Measurements from ENCODE around the gene PDZD4. TPM values are rescaled to one million over a fixed set of nuclear protein-coding genes. Genes with fewer than 3 reads are reported as not detected.

The PDZD4 gene
- total RNA-seq, 2 experiments from 2014 or later = 0.83 to 1.0 TPM

- H3K27me3 Mint-ChIP-seq (ENCODE audit: low read depth) = no peaks in the 10 kb centered on the region
- intact Hi-C loops (cut with micrococcal nuclease) = no loop called here
- H3K36me3 Mint-ChIP-seq (ENCODE audit: low read depth) = no peaks in the 10 kb centered on the region
- no peak overlapping the region for H3K27ac Mint-ChIP-seq
- H3K4me3 Mint-ChIP-seq = no peak overlapping the region
- no peaks in the 10 kb centered on the region for H3K9me3 Mint-ChIP-seq
- no peaks in the 10 kb centered on the region for H3K4me1 Mint-ChIP-seq (ENCODE audit: low read depth)
- DNase-seq = no peak
- CTCF ChIA-PET = no interaction called here
Observed at GRCh38 chrX:153864561-153865320, 34.4 kb upstream of the PDZD4 start.

- H3K27me3 Mint-ChIP-seq (ENCODE audit: low read depth) = no peaks in the 10 kb centered on the region
- no peak overlapping the region for H3K27ac Mint-ChIP-seq
- H3K4me3 Mint-ChIP-seq = no peak overlapping the region
- H3K9me3 Mint-ChIP-seq = no peaks in the 10 kb centered on the region
- no peaks in the 10 kb centered on the region for H3K36me3 Mint-ChIP-seq (ENCODE audit: low read depth)
- H3K4me1 Mint-ChIP-seq (ENCODE audit: low read depth) = no peaks in the 10 kb centered on the region
- DNase-seq = no peak
- CTCF ChIA-PET = no interaction called here
- intact Hi-C loops (cut with micrococcal nuclease) = no loop called here
Observed at GRCh38 chrX:153864101-153864500, 33.8 kb upstream of the PDZD4 start.

- Mint-ChIP-seq H3K27me3 (ENCODE audit: low read depth) (no peaks in the 10 kb centered on the region), H3K9me3 (no peaks in the 10 kb centered on the region), H3K4me3 (no peak overlapping the region), H3K36me3 (ENCODE audit: low read depth) (no peaks in the 10 kb centered on the region), H3K4me1 (ENCODE audit: low read depth) (no peaks in the 10 kb centered on the region), H3K27ac (no peak overlapping the region)
- DNase-seq = no peak
- CTCF ChIA-PET = interaction anchor here (1.1 kb wide), 1 partner anchor 45 kb away, joined by 3 read pairs; no protein-coding TSS in a partner anchor
- intact Hi-C loops (cut with micrococcal nuclease) = no loop called here
Observed at GRCh38 chrX:153863251-153863991, 33.1 kb upstream of the PDZD4 start.

- no peak for DNase-seq
- no peaks in the 10 kb centered on the region for H3K27me3 Mint-ChIP-seq (ENCODE audit: low read depth)
- no peak overlapping the region for H3K27ac Mint-ChIP-seq
- peaks cover 2% of the 10 kb centered on the region for H3K4me1 Mint-ChIP-seq (ENCODE audit: low read depth)
- intact Hi-C loops (cut with micrococcal nuclease) = no loop called here
- H3K4me3 Mint-ChIP-seq = no peak overlapping the region
- CTCF ChIA-PET = interaction anchor here (1.1 kb wide), 1 partner anchor 44 kb away, joined by 3 read pairs; no protein-coding TSS in a partner anchor
- no peaks in the 10 kb centered on the region for H3K9me3 Mint-ChIP-seq
- H3K36me3 Mint-ChIP-seq (ENCODE audit: low read depth) = no peaks in the 10 kb centered on the region
Observed at GRCh38 chrX:153862369-153863250, 32.3 kb upstream of the PDZD4 start.

GRCh38 chrX:153861733-153862310 lies 31.5 kb upstream of the PDZD4 start:
- Mint-ChIP-seq H3K4me3 (no peak overlapping the region), H3K4me1 (ENCODE audit: low read depth) (peaks cover 9% of the 10 kb centered on the region), H3K36me3 (ENCODE audit: low read depth) (no peaks in the 10 kb centered on the region), H3K27ac (no peak overlapping the region), H3K27me3 (ENCODE audit: low read depth) (no peaks in the 10 kb centered on the region), H3K9me3 (no peaks in the 10 kb centered on the region)
- intact Hi-C loops (cut with micrococcal nuclease) = no loop called here
- CTCF ChIA-PET = no interaction called here
- no peak for DNase-seq

- H3K4me1 Mint-ChIP-seq (ENCODE audit: low read depth) = peaks cover 13% of the 10 kb centered on the region
- H3K27me3 Mint-ChIP-seq (ENCODE audit: low read depth) = no peaks in the 10 kb centered on the region
- H3K36me3 Mint-ChIP-seq (ENCODE audit: low read depth) = no peaks in the 10 kb centered on the region
- intact Hi-C loops (cut with micrococcal nuclease) = no loop called here
- H3K9me3 Mint-ChIP-seq = no peaks in the 10 kb centered on the region
- H3K4me3 Mint-ChIP-seq = no peak overlapping the region
- no peak for DNase-seq
- no peak overlapping the region for H3K27ac Mint-ChIP-seq
- CTCF ChIA-PET = no interaction called here
Observed at GRCh38 chrX:153861151-153861550, 30.8 kb upstream of the PDZD4 start.

- Mint-ChIP-seq H3K36me3 (ENCODE audit: low read depth) (no peaks in the 10 kb centered on the region), H3K27ac (no peak overlapping the region), H3K4me1 (ENCODE audit: low read depth) (peaks cover 13% of the 10 kb centered on the region), H3K27me3 (ENCODE audit: low read depth) (no peaks in the 10 kb centered on the region), H3K4me3 (no peak overlapping the region), H3K9me3 (no peaks in the 10 kb centered on the region)
- intact Hi-C loops (cut with micrococcal nuclease) = no loop called here
- CTCF ChIA-PET = no interaction called here
- DNase-seq = no peak
Observed at GRCh38 chrX:153857348-153857903, 27.1 kb upstream of the PDZD4 start.

- Mint-ChIP-seq H3K27me3 (ENCODE audit: low read depth) (no peaks in the 10 kb centered on the region), H3K4me1 (ENCODE audit: low read depth) (peaks cover 13% of the 10 kb centered on the region), H3K4me3 (no peak overlapping the region), H3K36me3 (ENCODE audit: low read depth) (no peaks in the 10 kb centered on the region), H3K9me3 (no peaks in the 10 kb centered on the region), H3K27ac (no peak overlapping the region)
- intact Hi-C loops (cut with micrococcal nuclease) = no loop called here
- DNase-seq = no peak
- CTCF ChIA-PET = no interaction called here
Observed at GRCh38 chrX:153854702-153855101, 24.4 kb upstream of the PDZD4 start.

GRCh38 chrX:153853902-153854267 lies 23.5 kb upstream of the PDZD4 start:
- CTCF ChIA-PET = no interaction called here
- Mint-ChIP-seq H3K27me3 (ENCODE audit: low read depth) (no peaks in the 10 kb centered on the region), H3K27ac (no peak overlapping the region), H3K36me3 (ENCODE audit: low read depth) (no peaks in the 10 kb centered on the region), H3K9me3 (no peaks in the 10 kb centered on the region), H3K4me3 (no peak overlapping the region), H3K4me1 (ENCODE audit: low read depth) (peaks cover 13% of the 10 kb centered on the region)
- intact Hi-C loops (cut with micrococcal nuclease) = no loop called here
- no peak for DNase-seq

GRCh38 chrX:153853180-153853901 lies 23.0 kb upstream of the PDZD4 start:
- intact Hi-C loops (cut with micrococcal nuclease) = no loop called here
- Mint-ChIP-seq H3K27me3 (ENCODE audit: low read depth) (no peaks in the 10 kb centered on the region), H3K27ac (no peak overlapping the region), H3K4me3 (no peak overlapping the region), H3K4me1 (ENCODE audit: low read depth) (peaks cover 13% of the 10 kb centered on the region), H3K36me3 (ENCODE audit: low read depth) (no peaks in the 10 kb centered on the region), H3K9me3 (no peaks in the 10 kb centered on the region)
- CTCF ChIA-PET = no interaction called here
- no peak for DNase-seq

- Mint-ChIP-seq H3K27me3 (ENCODE audit: low read depth) (no peaks in the 10 kb centered on the region), H3K9me3 (no peaks in the 10 kb centered on the region), H3K4me3 (no peak overlapping the region), H3K36me3 (ENCODE audit: low read depth) (no peaks in the 10 kb centered on the region), H3K4me1 (ENCODE audit: low read depth) (peaks cover 6% of the 10 kb centered on the region), H3K27ac (no peak overlapping the region)
- no peak for DNase-seq
- intact Hi-C loops (cut with micrococcal nuclease) = no loop called here
- CTCF ChIA-PET = interaction anchor here (0.6 kb wide), 1 partner anchor 329 kb away, joined by 4 read pairs; no protein-coding TSS in a partner anchor
Observed at GRCh38 chrX:153851981-153852380, 21.6 kb upstream of the PDZD4 start.
